Measurements from ENCODE around the gene OR6C6. TPM values are rescaled to one million over a fixed set of nuclear protein-coding genes. Genes with fewer than 3 reads are reported as not detected.

Gene OR6C6
- total and polyA plus RNA-seq, 2 experiments from 2014 or later = not detected

GRCh38 chr12:55253281-55253680 lies 43.1 kb downstream of the OR6C6 start:
- in situ Hi-C loops (cut with MboI) = no loop called here
- H3K79me2 ChIP-seq (ENCODE audit: insufficient read depth) = no peaks in the 10 kb centered on the region
- H4K20me1 ChIP-seq (ENCODE audit: insufficient read depth) = no peaks in the 10 kb centered on the region
- H3K4me2 ChIP-seq (ENCODE audit: unreplicated experiment) = no peak overlapping the region
- no peak overlapping the region for H3K9ac ChIP-seq
- no peak overlapping the region for H3K27ac ChIP-seq
- no peaks in the 10 kb centered on the region for H3K9me2 ChIP-seq (ENCODE audit: insufficient read depth)
- no peaks in the 10 kb centered on the region for H3K4me1 ChIP-seq (ENCODE audit: insufficient read depth)
- H3F3A ChIP-seq (ENCODE audit: insufficient read depth) = no peaks in the 10 kb centered on the region
- TF ChIP-seq EZH2 (IDR thresholded peaks at IDR 0.05; ENCODE audit: insufficient read depth, poor library complexity, severe bottlenecking) (no peak), EZH2phosphoT487 (IDR thresholded peaks at IDR 0.05; ENCODE audit: insufficient read depth, low read depth) (no peak)
- no peak for DNase-seq
- no peaks in the 10 kb centered on the region for H3K9me3 ChIP-seq (ENCODE audit: low read depth)
- H3K36me3 ChIP-seq (ENCODE audit: low read depth) = no peaks in the 10 kb centered on the region
- H2AFZ ChIP-seq = no peak overlapping the region
- no peaks in the 10 kb centered on the region for H3K27me3 ChIP-seq (replicated peaks; ENCODE audit: insufficient read depth)
- no peak overlapping the region for H3K4me3 ChIP-seq

GRCh38 chr12:55250944-55251343 lies 45.4 kb downstream of the OR6C6 start:
- Histone ChIP-seq H2AFZ (no peak overlapping the region), H3K27me3 (replicated peaks; ENCODE audit: insufficient read depth) (no peaks in the 10 kb centered on the region), H3K4me2 (ENCODE audit: unreplicated experiment) (no peak overlapping the region), H3K79me2 (ENCODE audit: insufficient read depth) (no peaks in the 10 kb centered on the region), H3K9me3 (ENCODE audit: low read depth) (no peaks in the 10 kb centered on the region), H3K4me1 (ENCODE audit: insufficient read depth) (no peaks in the 10 kb centered on the region), H3K4me3 (no peak overlapping the region), H3K9ac (no peak overlapping the region), H4K20me1 (ENCODE audit: insufficient read depth) (no peaks in the 10 kb centered on the region), H3K27ac (no peak overlapping the region), H3F3A (ENCODE audit: insufficient read depth) (no peaks in the 10 kb centered on the region), H3K9me2 (ENCODE audit: insufficient read depth) (no peaks in the 10 kb centered on the region), H3K36me3 (ENCODE audit: low read depth) (no peaks in the 10 kb centered on the region)
- WGBS, 2 experiments (ENCODE audit: low coverage in 1 of 2, low lambda C conversion rate in 2 of 2, missing lambda C conversion rate in 2 of 2) = 2 to 12% methylated on average over 3 of the region's 3 CpGs
- DNase-seq = no peak
- TF ChIP-seq EZH2 (IDR thresholded peaks at IDR 0.05; ENCODE audit: insufficient read depth, poor library complexity, severe bottlenecking) (no peak), EZH2phosphoT487 (IDR thresholded peaks at IDR 0.05; ENCODE audit: insufficient read depth, low read depth) (no peak)
- in situ Hi-C loops (cut with MboI) = no loop called here

- Histone ChIP-seq H2AFZ (no peak overlapping the region), H3K27me3 (replicated peaks; ENCODE audit: insufficient read depth) (no peaks in the 10 kb centered on the region), H3K79me2 (ENCODE audit: insufficient read depth) (no peaks in the 10 kb centered on the region), H3K9me3 (ENCODE audit: low read depth) (no peaks in the 10 kb centered on the region), H3K4me1 (ENCODE audit: insufficient read depth) (no peaks in the 10 kb centered on the region), H3K36me3 (ENCODE audit: low read depth) (no peaks in the 10 kb centered on the region), H3K9ac (no peak overlapping the region), H3F3A (ENCODE audit: insufficient read depth) (no peaks in the 10 kb centered on the region), H3K27ac (no peak overlapping the region), H3K4me2 (ENCODE audit: unreplicated experiment) (no peak overlapping the region), H4K20me1 (ENCODE audit: insufficient read depth) (no peaks in the 10 kb centered on the region), H3K4me3 (no peak overlapping the region), H3K9me2 (ENCODE audit: insufficient read depth) (no peaks in the 10 kb centered on the region)
- TF ChIP-seq EZH2 (IDR thresholded peaks at IDR 0.05; ENCODE audit: insufficient read depth, poor library complexity, severe bottlenecking) (no peak), EZH2phosphoT487 (IDR thresholded peaks at IDR 0.05; ENCODE audit: insufficient read depth, low read depth) (no peak)
- no peak for DNase-seq
- 0 to 17% methylated on average over 1 of the region's 1 CpG for WGBS, 2 experiments (ENCODE audit: low coverage in 1 of 2, low lambda C conversion rate in 2 of 2, missing lambda C conversion rate in 2 of 2)
- in situ Hi-C loops (cut with MboI) = no loop called here
These were observed 50.2 kb downstream of the OR6C6 start for GRCh38 chr12:55246159-55246558.

- no peaks in the 10 kb centered on the region for H3K9me2 ChIP-seq (ENCODE audit: insufficient read depth)
- no peaks in the 10 kb centered on the region for H3K27me3 ChIP-seq (replicated peaks; ENCODE audit: insufficient read depth)
- no peak for TF ChIP-seq EZH2phosphoT487 (IDR thresholded peaks at IDR 0.05; ENCODE audit: insufficient read depth, low read depth)
- TF ChIP-seq EZH2 (IDR thresholded peaks at IDR 0.05; ENCODE audit: insufficient read depth, poor library complexity, severe bottlenecking) = no peak
- H3K27ac ChIP-seq = no peak within 1 kb of the TSS
- no peak within 1 kb of the TSS for H3K4me3 ChIP-seq
- H3K4me2 ChIP-seq (ENCODE audit: unreplicated experiment) = no peak within 1 kb of the TSS
- H4K20me1 ChIP-seq (ENCODE audit: insufficient read depth) = no peaks in the 10 kb centered on the region
- DNase-seq = no peak
- WGBS, 2 experiments (ENCODE audit: low coverage in 1 of 2, low lambda C conversion rate in 2 of 2, missing lambda C conversion rate in 2 of 2) = 7 to 14% methylated on average over 3 of the region's 3 CpGs
- H3K36me3 ChIP-seq (ENCODE audit: low read depth) = no peaks in the 10 kb centered on the region
- in situ Hi-C loops (cut with MboI) = no loop called here
- no peaks in the 10 kb centered on the region for H3F3A ChIP-seq (ENCODE audit: insufficient read depth)
- no peaks in the 10 kb centered on the region for H3K9me3 ChIP-seq (ENCODE audit: low read depth)
- H3K79me2 ChIP-seq (ENCODE audit: insufficient read depth) = no peaks in the 10 kb centered on the region
- no peak within 1 kb of the TSS for H3K9ac ChIP-seq
- H3K4me1 ChIP-seq (ENCODE audit: insufficient read depth) = no peaks in the 10 kb centered on the region
- H2AFZ ChIP-seq = no peak within 1 kb of the TSS
These were observed 52.1 kb downstream of the OR6C6 start, which contains the start of gene OR6C74 for GRCh38 chr12:55244309-55244708. OR6C74 (plus strand) TSS chr12:55244609; CDS start chr12:55247288, 2,679 bp downstream.

Other genes with a start within 250 kb of the OR6C6 start
- gene OR9K2, start 170.2 kb downstream of the OR6C6 start, total RNA-seq (2014; rRNA removed; shearing (Covaris generic)) = not detected in 2 replicates
- not detected in 2 replicates for gene OR9K2, start 170.2 kb downstream of the OR6C6 start, polyA plus RNA-seq (2016; fragmentation: Nextera tagmentation; extraction: Ambion mirVana)
- gene OR10A7, start 75.5 kb downstream of the OR6C6 start, total RNA-seq (2014; rRNA removed; shearing (Covaris generic)) = not detected in 2 replicates
- not detected in 2 replicates for gene OR10A7, start 75.5 kb downstream of the OR6C6 start, polyA plus RNA-seq (2016; fragmentation: Nextera tagmentation; extraction: Ambion mirVana)
- not detected in 2 replicates for gene OR6C74, start 52.0 kb downstream of the OR6C6 start, total RNA-seq (2014; rRNA removed; shearing (Covaris generic))
- gene OR6C74, start 52.0 kb downstream of the OR6C6 start, polyA plus RNA-seq (2016; fragmentation: Nextera tagmentation; extraction: Ambion mirVana) = not detected in 2 replicates
- gene OR6C1, start 17.8 kb upstream of the OR6C6 start, total RNA-seq (2014; rRNA removed; shearing (Covaris generic)) = not detected in 2 replicates
- not detected in 2 replicates for gene OR6C1, start 17.8 kb upstream of the OR6C6 start, polyA plus RNA-seq (2016; fragmentation: Nextera tagmentation; extraction: Ambion mirVana)
- not detected in 2 replicates for gene OR6C3, start 34.2 kb upstream of the OR6C6 start, total RNA-seq (2014; rRNA removed; shearing (Covaris generic))
- gene OR6C3, start 34.2 kb upstream of the OR6C6 start, polyA plus RNA-seq (2016; fragmentation: Nextera tagmentation; extraction: Ambion mirVana) = not detected in 2 replicates
- not detected in 2 replicates for gene OR6C75, start 66.4 kb upstream of the OR6C6 start, total RNA-seq (2014; rRNA removed; shearing (Covaris generic))
- gene OR6C75, start 66.4 kb upstream of the OR6C6 start, polyA plus RNA-seq (2016; fragmentation: Nextera tagmentation; extraction: Ambion mirVana) = not detected in 2 replicates
- gene OR6C65, start 104.0 kb upstream of the OR6C6 start, total RNA-seq (2014; rRNA removed; shearing (Covaris generic)) = not detected in 2 replicates
- not detected in 2 replicates for gene OR6C65, start 104.0 kb upstream of the OR6C6 start, polyA plus RNA-seq (2016; fragmentation: Nextera tagmentation; extraction: Ambion mirVana)
- gene OR6C76, start 129.7 kb upstream of the OR6C6 start, total RNA-seq (2014; rRNA removed; shearing (Covaris generic)) = not detected in 2 replicates
- gene OR6C76, start 129.7 kb upstream of the OR6C6 start, polyA plus RNA-seq (2016; fragmentation: Nextera tagmentation; extraction: Ambion mirVana) = not detected in 2 replicates
- gene OR6C2, start 147.5 kb upstream of the OR6C6 start, total RNA-seq (2014; rRNA removed; shearing (Covaris generic)) = not detected in 2 replicates
- gene OR6C2, start 147.5 kb upstream of the OR6C6 start, polyA plus RNA-seq (2016; fragmentation: Nextera tagmentation; extraction: Ambion mirVana) = not detected in 2 replicates
- gene OR6C70, start 173.6 kb upstream of the OR6C6 start, total RNA-seq (2014; rRNA removed; shearing (Covaris generic)) = not detected in 2 replicates
- gene OR6C70, start 173.6 kb upstream of the OR6C6 start, polyA plus RNA-seq (2016; fragmentation: Nextera tagmentation; extraction: Ambion mirVana) = not detected in 2 replicates
- gene OR6C68, start 195.8 kb upstream of the OR6C6 start, total RNA-seq (2014; rRNA removed; shearing (Covaris generic)) = not detected in 2 replicates
- not detected in 2 replicates for gene OR6C68, start 195.8 kb upstream of the OR6C6 start, polyA plus RNA-seq (2016; fragmentation: Nextera tagmentation; extraction: Ambion mirVana)